Peyer's patch (tissue), 4 donors: ENCODE data around the gene LINS1.

Source experiments
- CTCF ChIP-seq, 6 experiments: fragments of 450-650 bp in 4 of 6; fragments of 200-600 bp in 2 of 6; sonication (generic) in 1 of 6; IDR thresholded peaks; one replicate each; pipeline ENCODE4 v1.5.1; 2017 to 2019; ENCODE audit warnings: antibody characterized with exemption in 6 of 6, mild to moderate bottlenecking in 3 of 6, moderate library complexity in 1 of 6
- POLR2A ChIP-seq, 2 donors: fragments of 450-650 bp; IDR thresholded peaks; one replicate each; pipeline ENCODE4 v1.5.1; 2017; ENCODE audit warnings: antibody characterized with exemption in 2 of 2, mild to moderate bottlenecking in 2 of 2, moderate library complexity in 2 of 2

GRCh38 chr15:100601163-100601562 lies 821 bp downstream of the LINS1 start:
- TF ChIP-seq POLR2A (IDR thresholded peaks at IDR 0.05) (no peak), CTCF (IDR thresholded peaks at IDR 0.05) (no peak)
